BE2C (cell line): ENCODE data around the gene CLPX.

ENCODE experiments used
- DNase-seq: peaks from one replicate; pipeline ENCODE4 v3.0.0-alpha.2; 2020
- H3K27me3 ChIP-seq: fragments of 250-450 bp; sonication (Bioruptor Pico); 2 replicates; pipeline ENCODE4 v1.5.1; 2020; ENCODE audit warnings: mild to moderate bottlenecking
- H3K36me3 ChIP-seq: fragments of 250-450 bp; sonication (Bioruptor Pico); 2 replicates; pipeline ENCODE4 v1.5.1; 2020; ENCODE audit warnings: mild to moderate bottlenecking
- H3K4me1 ChIP-seq: fragments of 250-450 bp; sonication (Bioruptor Pico); 2 replicates; pipeline ENCODE4 v1.5.1; 2020
- H3K4me3 ChIP-seq: 2 replicates; pipeline ENCODE4 v1.5.1; 2011; ENCODE audit warnings: low read depth, low read length
- H3K9me3 ChIP-seq: fragments of 250-450 bp; sonication (Bioruptor Pico); 2 replicates; pipeline ENCODE4 v1.5.1; 2020
- TF ChIP-seq, protein P1 (sequence below): IDR thresholded peaks from 2 replicates; pipeline ENCODE4 v1.5.1; 2012; ENCODE audit warnings: mild to moderate bottlenecking, low read depth, low read length

CLPX gene

DNA sequence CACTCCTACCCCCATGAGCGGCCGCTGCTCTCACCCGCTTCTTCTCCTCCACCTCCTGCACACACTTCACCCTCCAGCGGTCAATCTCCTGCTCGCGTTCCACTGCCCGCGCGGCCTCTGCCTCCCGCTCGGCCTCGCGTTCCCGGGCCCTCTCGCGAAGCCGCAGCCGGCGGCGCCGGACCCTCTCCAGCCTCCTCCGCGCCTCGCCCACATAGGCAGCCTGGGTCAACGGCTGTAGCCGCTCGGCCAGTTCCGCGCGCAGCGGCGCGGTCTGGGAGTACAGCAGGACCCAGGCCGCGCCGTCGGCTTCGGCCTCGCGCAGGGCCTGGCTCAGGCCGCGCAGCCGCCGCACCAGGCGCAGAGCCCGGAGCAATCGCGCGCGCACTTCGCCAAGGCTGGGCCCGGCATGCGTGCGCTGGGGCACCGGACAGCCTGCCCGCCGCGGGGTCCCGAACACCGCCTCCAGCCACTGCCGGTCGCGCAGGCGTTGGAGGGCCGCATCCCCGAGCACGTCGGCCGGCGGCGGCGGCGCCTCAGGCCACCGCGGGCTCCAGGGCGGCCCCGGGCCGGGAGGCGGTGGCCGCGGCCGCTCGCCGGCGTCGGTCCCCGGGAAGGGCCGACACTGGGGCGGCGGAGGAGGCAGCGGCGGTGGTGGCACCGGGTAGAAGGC, 52.1 kb downstream of the CLPX start:
- peak; percentile 58 for DNase-seq
- H3K4me3 ChIP-seq: peak overlapping the region; percentile 90
- H3K4me1 ChIP-seq: no peaks in the 10 kb centered on the region
- H3K9me3 ChIP-seq: no peaks in the 10 kb centered on the region
- TF ChIP-seq, protein P1, sequence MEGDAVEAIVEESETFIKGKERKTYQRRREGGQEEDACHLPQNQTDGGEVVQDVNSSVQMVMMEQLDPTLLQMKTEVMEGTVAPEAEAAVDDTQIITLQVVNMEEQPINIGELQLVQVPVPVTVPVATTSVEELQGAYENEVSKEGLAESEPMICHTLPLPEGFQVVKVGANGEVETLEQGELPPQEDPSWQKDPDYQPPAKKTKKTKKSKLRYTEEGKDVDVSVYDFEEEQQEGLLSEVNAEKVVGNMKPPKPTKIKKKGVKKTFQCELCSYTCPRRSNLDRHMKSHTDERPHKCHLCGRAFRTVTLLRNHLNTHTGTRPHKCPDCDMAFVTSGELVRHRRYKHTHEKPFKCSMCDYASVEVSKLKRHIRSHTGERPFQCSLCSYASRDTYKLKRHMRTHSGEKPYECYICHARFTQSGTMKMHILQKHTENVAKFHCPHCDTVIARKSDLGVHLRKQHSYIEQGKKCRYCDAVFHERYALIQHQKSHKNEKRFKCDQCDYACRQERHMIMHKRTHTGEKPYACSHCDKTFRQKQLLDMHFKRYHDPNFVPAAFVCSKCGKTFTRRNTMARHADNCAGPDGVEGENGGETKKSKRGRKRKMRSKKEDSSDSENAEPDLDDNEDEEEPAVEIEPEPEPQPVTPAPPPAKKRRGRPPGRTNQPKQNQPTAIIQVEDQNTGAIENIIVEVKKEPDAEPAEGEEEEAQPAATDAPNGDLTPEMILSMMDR: no peak
- H3K36me3 ChIP-seq: peaks cover 23% of the 10 kb centered on the region
- H3K27me3 ChIP-seq: no peaks in the 10 kb centered on the region

DNA sequence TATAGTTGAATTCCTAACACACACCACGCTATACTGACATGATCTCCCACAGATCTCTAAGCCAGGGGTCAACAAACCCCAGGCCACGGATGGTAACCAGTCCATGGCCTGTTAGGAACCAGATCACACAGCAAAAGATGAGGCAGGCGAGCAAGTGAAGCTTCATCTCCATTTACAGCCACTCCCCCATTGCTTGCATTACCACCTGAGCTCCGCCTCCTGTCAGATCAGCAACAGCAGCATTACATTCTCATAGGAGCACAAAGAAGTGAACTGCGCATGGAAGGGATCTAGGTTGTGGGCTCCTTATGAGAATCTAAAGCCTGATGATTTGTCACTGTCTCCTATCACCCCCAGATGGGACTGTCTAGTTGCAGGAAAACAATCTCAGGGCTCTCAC, 54.2 kb downstream of the CLPX start:
- H3K36me3 ChIP-seq: peaks cover 32% of the 10 kb centered on the region
- DNase-seq: no peak
- TF ChIP-seq, protein P1: no peak
- H3K4me3 ChIP-seq: no peak overlapping the region
- H3K4me1 ChIP-seq: no peaks in the 10 kb centered on the region
- no peaks in the 10 kb centered on the region for H3K9me3 ChIP-seq
- no peaks in the 10 kb centered on the region for H3K27me3 ChIP-seq

DNA sequence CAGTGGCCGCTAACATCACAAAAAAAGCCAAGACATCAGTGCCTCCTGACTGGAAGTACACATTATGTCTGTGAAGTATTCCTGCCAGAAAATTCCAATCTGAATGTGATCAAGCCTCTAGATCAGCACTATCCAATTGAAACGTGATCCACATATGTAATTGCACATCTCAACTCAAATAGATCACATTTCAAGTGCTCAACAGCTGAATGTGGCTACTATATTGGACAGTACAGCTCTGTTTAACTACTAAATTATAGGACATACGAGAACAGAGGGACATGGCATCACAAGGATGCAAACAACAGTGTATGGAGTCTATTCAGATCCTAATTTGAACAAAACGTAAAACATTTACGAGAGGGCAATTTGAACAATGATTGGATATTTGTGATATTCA, 69.6 kb downstream of the CLPX start:
- Histone ChIP-seq H3K4me1 (no peaks in the 10 kb centered on the region), H3K9me3 (no peaks in the 10 kb centered on the region), H3K27me3 (no peaks in the 10 kb centered on the region), H3K36me3 (peaks cover 41% of the 10 kb centered on the region), H3K4me3 (no peak overlapping the region)
- no peak for DNase-seq
- TF ChIP-seq, protein P1: no peak

DNA sequence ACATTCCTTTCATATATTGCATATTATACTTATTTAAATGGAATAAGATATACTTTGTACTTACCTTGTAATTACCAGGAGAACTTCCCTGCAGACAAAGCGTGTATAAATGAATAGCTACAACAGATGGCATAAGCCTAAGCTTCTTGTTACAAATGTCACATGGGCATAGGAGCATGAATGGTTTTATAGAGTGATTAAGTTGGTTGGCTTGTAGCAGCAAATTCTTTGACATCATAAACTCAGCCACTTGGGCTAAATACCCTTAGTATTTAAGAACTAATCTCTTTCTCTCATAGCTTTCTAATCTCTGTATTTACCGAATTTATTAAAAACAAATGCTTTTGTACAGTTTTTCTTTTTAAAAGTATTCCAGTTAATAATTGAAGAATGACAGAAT, 70.1 kb downstream of the CLPX start, which contains the start of gene UBAP1L:
Gene UBAP1L, minus strand, starts transcription at position 115 of the 400 bp plus-strand sequence. CDS start 8,985 bp downstream, outside the sequence.
- no peak for DNase-seq

DNA sequence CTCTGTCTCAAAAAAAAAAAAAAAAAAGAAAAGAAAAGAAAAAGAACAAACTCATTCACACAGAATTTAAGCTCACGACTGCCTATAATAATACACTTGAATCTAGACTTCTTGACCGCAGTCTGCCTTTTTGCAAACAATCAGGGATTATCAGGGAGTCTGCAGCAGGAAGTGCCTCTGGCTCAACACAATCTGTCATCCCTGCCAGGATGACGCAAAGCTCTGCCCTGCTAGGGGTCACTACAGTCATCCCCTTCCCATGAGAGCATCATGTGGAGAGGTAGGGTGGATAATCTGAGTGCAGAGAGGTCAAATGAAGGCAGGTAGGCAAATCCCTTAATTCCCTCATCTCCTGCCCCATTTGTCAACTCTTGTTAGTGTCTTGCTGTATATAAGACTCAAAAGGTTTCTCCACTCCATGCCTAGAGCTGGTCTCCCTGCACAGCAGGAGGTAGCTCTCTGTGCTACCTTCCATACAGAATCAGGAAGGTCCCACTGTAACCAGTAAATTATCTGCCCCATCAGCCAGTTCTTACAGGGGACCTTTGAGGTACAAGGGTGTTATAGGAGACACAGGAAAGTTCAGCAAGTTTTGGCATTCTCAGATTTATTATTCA, 74.4 kb downstream of the CLPX start:
- TF ChIP-seq, protein P1: no peak
- DNase-seq: no peak
- Histone ChIP-seq H3K4me3 (no peak overlapping the region), H3K36me3 (peaks cover 14% of the 10 kb centered on the region), H3K9me3 (no peaks in the 10 kb centered on the region), H3K4me1 (no peaks in the 10 kb centered on the region), H3K27me3 (no peaks in the 10 kb centered on the region)

More for the DNA sequence above, 70.1 kb downstream of the CLPX start, which contains the start of gene UBAP1L:
- TF ChIP-seq, protein P1: no peak
- Histone ChIP-seq H3K27me3 (no peaks in the 10 kb centered on the region), H3K36me3 (peaks cover 36% of the 10 kb centered on the region), H3K4me3 (no peak within 1 kb of the TSS), H3K9me3 (no peaks in the 10 kb centered on the region), H3K4me1 (no peaks in the 10 kb centered on the region)

DNA sequence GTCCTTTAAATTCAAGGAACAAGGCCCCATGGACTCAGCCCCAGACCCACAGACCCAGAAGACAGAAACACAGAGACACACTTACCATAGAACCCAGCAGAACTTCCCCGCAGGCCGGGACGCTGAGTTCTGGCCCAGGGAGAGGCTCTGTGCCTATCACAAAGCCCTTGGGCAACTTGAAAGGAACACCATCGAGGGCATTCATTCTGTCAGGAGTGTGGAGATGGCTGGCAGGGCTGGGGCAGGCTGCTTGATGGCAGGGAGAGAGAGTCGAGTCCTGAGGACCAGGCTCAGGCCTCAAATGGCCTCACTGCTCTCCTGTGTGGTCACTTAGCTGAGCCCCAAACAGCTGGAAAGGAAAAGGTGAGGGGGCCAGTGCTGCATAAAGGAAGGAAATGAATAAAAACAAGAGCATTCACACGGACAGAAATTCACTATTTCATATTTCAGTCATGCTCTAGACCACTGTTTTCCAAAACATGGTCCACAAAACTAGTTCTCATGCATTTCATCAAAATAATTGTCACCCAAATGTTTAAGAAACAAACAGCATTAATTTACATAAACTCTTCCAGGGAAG, 79.0 kb downstream of the CLPX start:
- Histone ChIP-seq H3K27me3 (no peaks in the 10 kb centered on the region), H3K4me1 (no peaks in the 10 kb centered on the region), H3K4me3 (no peak overlapping the region), H3K36me3 (peaks cover 12% of the 10 kb centered on the region), H3K9me3 (no peaks in the 10 kb centered on the region)
- TF ChIP-seq, protein P1: no peak
- no peak for DNase-seq
